Measurements from ENCODE around the gene PDCD6IP. TPM values are rescaled to one million over a fixed set of nuclear protein-coding genes. Genes with fewer than 3 reads are reported as not detected.
A peak's percentile ranks its signal among the peaks of the same experiment; 100 is the strongest.

PDCD6IP gene
- total and polyA plus RNA-seq, 2 experiments from 2014 or later, result 45.1 to 185 TPM

- TF ChIP-seq ZNF331 (CRISPR knock-in tag; IDR thresholded peaks at IDR 0.05; ENCODE audit: low read depth), result no peak
- no peak for TF ChIP-seq REST (IDR thresholded peaks at IDR 0.05; ENCODE audit: unreplicated experiment)
- TF ChIP-seq ETS1 (IDR thresholded peaks at IDR 0.05), result no peak
- no peak for TF ChIP-seq CREB1 (CRISPR knock-in tag; IDR thresholded peaks at IDR 0.05; ENCODE audit: low read depth)
- TF ChIP-seq POLR2AphosphoS5 (IDR thresholded peaks at IDR 0.05; ENCODE audit: low read depth), result no peak
- TF ChIP-seq JUNB (IDR thresholded peaks at IDR 0.05; ENCODE audit: unreplicated experiment), result no peak
- TF ChIP-seq ZNF114 (CRISPR knock-in tag; IDR thresholded peaks at IDR 0.05), result no peak
- no peak for TF ChIP-seq STAT1 (IDR thresholded peaks at IDR 0.05; ENCODE audit: unreplicated experiment)
These were observed 102.5 kb downstream of the PDCD6IP start (continued) for GRCh38 chr3:33900809-33901505.

- Histone ChIP-seq H3K27ac (ENCODE audit: low read depth) (no peak overlapping the region), H3K27me3 (ENCODE audit: insufficient read depth) (no peaks in the 10 kb centered on the region), H2AFZ (0 out of 2 replicates have a peak overlapping the region, but pooled peaks have one; percentile 14), H4K20me1 (replicated peaks; ENCODE audit: insufficient read depth) (no peaks in the 10 kb centered on the region), H3K4me3 (no peak overlapping the region), H3K36me3 (ENCODE audit: insufficient read depth) (no peaks in the 10 kb centered on the region; the same call in 1 of the 2 replicates), H3F3A (replicated peaks; ENCODE audit: low read depth) (no peaks in the 10 kb centered on the region), H3K79me2 (replicated peaks; ENCODE audit: insufficient read depth) (no peaks in the 10 kb centered on the region), H3K4me2 (no peak overlapping the region), H3K9me2 (ENCODE audit: insufficient read depth) (no peaks in the 10 kb centered on the region; the same call in 1 of the 2 replicates), H3K4me1 (ENCODE audit: insufficient read depth) (no peaks in the 10 kb centered on the region)
- DNase-seq (ENCODE audit: low spot score), result no peak
- Mint-ChIP-seq H3K4me1 (no peaks in the 10 kb centered on the region), H3K27ac (no peak overlapping the region), H3K27me3 (ENCODE audit: insufficient read depth, low read depth, poor library complexity) (peaks cover 4% of the 10 kb centered on the region), H3K36me3 (ENCODE audit: low read depth) (no peaks in the 10 kb centered on the region; the same call in 2 of the 3 replicates), H3K4me3 (no peak overlapping the region), H3K9me3 (no peaks in the 10 kb centered on the region)
- no peak for ATAC-seq
- TF ChIP-seq JUNB (IDR thresholded peaks at IDR 0.05; ENCODE audit: unreplicated experiment) (no peak), REST (IDR thresholded peaks at IDR 0.05; ENCODE audit: unreplicated experiment) (no peak), NANOG (IDR thresholded peaks at IDR 0.05; ENCODE audit: borderline replicate concordance) (no peak), POLR2AphosphoS5 (IDR thresholded peaks at IDR 0.05; ENCODE audit: low read depth) (no peak), ETS1 (IDR thresholded peaks at IDR 0.05) (no peak), ZNF114 (CRISPR knock-in tag; IDR thresholded peaks at IDR 0.05) (no peak), EZH2 (IDR thresholded peaks at IDR 0.05; ENCODE audit: low read depth, unreplicated experiment) (no peak), CREB1 (CRISPR knock-in tag; IDR thresholded peaks at IDR 0.05; ENCODE audit: low read depth) (no peak), CTCF (conservative IDR thresholded peaks at IDR 0.05; ENCODE audit: low read depth in 2 of 2) (no peak), ZNF331 (CRISPR knock-in tag; IDR thresholded peaks at IDR 0.05; ENCODE audit: low read depth) (no peak), STAT1 (IDR thresholded peaks at IDR 0.05; ENCODE audit: unreplicated experiment) (no peak)
These were observed 103.6 kb downstream of the PDCD6IP start for GRCh38 chr3:33901862-33902563.
